Measurements from ENCODE around the gene SYCP2L. TPM values are rescaled to one million over a fixed set of nuclear protein-coding genes. Genes with fewer than 3 reads are reported as not detected.

Gene SYCP2L
- total and polyA plus RNA-seq, 3 donors from 2014 or later = 5.4 to 8.7 (median 6.9) TPM

DNA sequence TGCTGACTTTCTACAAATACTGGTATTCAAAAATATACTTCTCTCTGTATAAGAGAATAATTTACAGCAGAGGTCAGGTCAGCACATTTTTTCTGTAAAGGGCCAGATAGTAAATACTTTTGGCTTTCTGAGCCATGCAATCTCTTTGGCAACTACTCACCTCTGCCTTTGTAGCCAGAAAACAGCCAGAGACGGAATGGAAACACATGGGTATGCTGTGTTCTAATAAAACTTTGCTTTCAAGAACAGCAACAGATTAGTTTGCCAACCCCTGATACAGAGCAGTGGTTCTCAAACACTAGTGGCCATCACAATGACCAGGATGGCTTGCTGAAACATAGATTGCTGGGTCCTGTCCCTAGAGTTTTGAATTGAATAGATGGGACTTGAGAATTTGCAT, 46.3 kb downstream of the SYCP2L start:
- no peaks in the 10 kb centered on the region for H3K9me3 ChIP-seq
- H3K4me3 ChIP-seq = no peak overlapping the region
- no peaks in the 10 kb centered on the region for H3K36me3 ChIP-seq (ENCODE audit: low read depth, missing control alignments)
- H3K27me3 ChIP-seq = no peaks in the 10 kb centered on the region
- DNase-seq = no peak
- H3K27ac ChIP-seq = no peak overlapping the region
- WGBS, 2 donors = 47 to 65% methylated on average over 1 of the region's 1 CpG
- no peaks in the 10 kb centered on the region for H3K4me1 ChIP-seq
- intact Hi-C loops (cut with DNase I; ENCODE audit: low total_unique reads) = no loop called here
- no peak for TF ChIP-seq POLR2A (IDR thresholded peaks at IDR 0.05)

DNA sequence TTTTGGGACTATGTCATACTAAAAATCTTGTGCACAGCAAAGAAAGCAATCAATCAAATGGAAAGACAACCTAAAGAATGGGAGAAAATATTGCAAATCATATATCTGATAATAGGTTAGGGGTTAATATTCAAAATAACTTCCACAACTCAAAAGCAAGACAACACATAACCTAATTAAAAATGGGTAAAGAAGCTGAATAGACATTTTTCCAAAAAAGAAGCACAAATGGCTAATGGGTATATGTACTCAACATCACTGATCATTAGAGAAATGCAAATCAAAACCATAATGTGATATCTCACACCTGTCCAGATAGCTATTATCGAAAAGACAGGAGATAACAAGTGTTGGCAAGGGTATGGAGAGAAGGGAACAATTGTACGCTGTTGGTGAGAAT, 53.0 kb downstream of the SYCP2L start:
- DNase-seq = no peak
- Histone ChIP-seq H3K4me1 (no peaks in the 10 kb centered on the region), H3K9me3 (no peaks in the 10 kb centered on the region), H3K27me3 (no peaks in the 10 kb centered on the region), H3K4me3 (no peak overlapping the region), H3K27ac (no peak overlapping the region), H3K36me3 (ENCODE audit: low read depth, missing control alignments) (no peaks in the 10 kb centered on the region)
- TF ChIP-seq, protein P1, sequence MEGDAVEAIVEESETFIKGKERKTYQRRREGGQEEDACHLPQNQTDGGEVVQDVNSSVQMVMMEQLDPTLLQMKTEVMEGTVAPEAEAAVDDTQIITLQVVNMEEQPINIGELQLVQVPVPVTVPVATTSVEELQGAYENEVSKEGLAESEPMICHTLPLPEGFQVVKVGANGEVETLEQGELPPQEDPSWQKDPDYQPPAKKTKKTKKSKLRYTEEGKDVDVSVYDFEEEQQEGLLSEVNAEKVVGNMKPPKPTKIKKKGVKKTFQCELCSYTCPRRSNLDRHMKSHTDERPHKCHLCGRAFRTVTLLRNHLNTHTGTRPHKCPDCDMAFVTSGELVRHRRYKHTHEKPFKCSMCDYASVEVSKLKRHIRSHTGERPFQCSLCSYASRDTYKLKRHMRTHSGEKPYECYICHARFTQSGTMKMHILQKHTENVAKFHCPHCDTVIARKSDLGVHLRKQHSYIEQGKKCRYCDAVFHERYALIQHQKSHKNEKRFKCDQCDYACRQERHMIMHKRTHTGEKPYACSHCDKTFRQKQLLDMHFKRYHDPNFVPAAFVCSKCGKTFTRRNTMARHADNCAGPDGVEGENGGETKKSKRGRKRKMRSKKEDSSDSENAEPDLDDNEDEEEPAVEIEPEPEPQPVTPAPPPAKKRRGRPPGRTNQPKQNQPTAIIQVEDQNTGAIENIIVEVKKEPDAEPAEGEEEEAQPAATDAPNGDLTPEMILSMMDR (IDR thresholded peaks at IDR 0.05) = no peak
- no peak for TF ChIP-seq POLR2A (IDR thresholded peaks at IDR 0.05)
- intact Hi-C loops (cut with DNase I; ENCODE audit: low total_unique reads) = no loop called here
- 96 to 97% methylated on average over 2 of the region's 2 CpGs for WGBS, 2 donors

DNA sequence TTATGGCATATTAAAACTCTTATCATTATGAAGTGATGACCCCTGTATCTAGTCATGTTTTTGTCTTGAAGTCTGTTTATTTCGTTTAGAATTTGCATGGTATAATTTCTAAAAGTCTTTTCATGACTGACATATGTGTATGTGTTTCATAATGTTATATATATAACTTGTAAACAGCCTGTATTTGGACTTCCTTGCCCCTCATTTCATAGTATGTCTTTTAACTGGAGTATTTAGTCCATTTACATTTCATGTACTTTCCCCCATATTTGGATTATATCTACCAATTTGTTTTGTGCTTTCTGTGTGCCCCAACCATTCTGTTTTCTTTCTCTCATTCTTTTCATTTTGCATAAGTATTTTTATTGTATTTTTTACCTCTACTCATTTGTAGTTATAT, 59.0 kb downstream of the SYCP2L start:
- Histone ChIP-seq H3K27ac (no peak overlapping the region), H3K27me3 (no peaks in the 10 kb centered on the region), H3K9me3 (no peaks in the 10 kb centered on the region), H3K4me3 (no peak overlapping the region), H3K4me1 (no peaks in the 10 kb centered on the region), H3K36me3 (ENCODE audit: low read depth, missing control alignments) (no peaks in the 10 kb centered on the region)
- intact Hi-C loops (cut with DNase I; ENCODE audit: low total_unique reads) = no loop called here
- DNase-seq = no peak
- TF ChIP-seq, protein P1 (IDR thresholded peaks at IDR 0.05) = no peak
- no peak for TF ChIP-seq POLR2A (IDR thresholded peaks at IDR 0.05)
- 86 to 91% methylated on average over 1 of the region's 1 CpG for WGBS, 2 donors

DNA sequence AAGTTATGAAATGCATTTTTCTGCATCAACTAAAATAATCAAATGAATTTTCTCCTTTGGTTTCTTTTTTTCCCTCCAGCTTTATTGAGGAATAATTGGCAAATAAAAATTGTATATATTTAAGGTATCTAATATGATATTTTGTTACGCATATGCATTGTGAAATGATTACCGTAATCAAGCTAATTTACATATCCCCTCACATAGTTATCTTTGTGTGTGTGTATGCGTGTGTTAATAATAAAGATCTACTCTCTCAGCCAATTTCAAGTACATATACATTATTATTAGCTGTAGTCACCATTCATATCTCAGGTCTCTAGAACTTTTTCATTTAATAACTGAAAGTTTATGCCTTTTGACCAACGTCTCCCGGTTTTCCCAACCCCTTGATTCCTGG, 61.1 kb downstream of the SYCP2L start:
- 96% methylated on average over 5 of the region's 5 CpGs for WGBS, 2 donors
- Histone ChIP-seq H3K27me3 (no peaks in the 10 kb centered on the region), H3K4me1 (no peaks in the 10 kb centered on the region), H3K36me3 (ENCODE audit: low read depth, missing control alignments) (no peaks in the 10 kb centered on the region), H3K9me3 (no peaks in the 10 kb centered on the region), H3K4me3 (no peak overlapping the region), H3K27ac (no peak overlapping the region)
- intact Hi-C loops (cut with DNase I; ENCODE audit: low total_unique reads) = no loop called here
- TF ChIP-seq POLR2A (IDR thresholded peaks at IDR 0.05) = no peak
- TF ChIP-seq, protein P1 (IDR thresholded peaks at IDR 0.05) = no peak
- no peak for DNase-seq

DNA sequence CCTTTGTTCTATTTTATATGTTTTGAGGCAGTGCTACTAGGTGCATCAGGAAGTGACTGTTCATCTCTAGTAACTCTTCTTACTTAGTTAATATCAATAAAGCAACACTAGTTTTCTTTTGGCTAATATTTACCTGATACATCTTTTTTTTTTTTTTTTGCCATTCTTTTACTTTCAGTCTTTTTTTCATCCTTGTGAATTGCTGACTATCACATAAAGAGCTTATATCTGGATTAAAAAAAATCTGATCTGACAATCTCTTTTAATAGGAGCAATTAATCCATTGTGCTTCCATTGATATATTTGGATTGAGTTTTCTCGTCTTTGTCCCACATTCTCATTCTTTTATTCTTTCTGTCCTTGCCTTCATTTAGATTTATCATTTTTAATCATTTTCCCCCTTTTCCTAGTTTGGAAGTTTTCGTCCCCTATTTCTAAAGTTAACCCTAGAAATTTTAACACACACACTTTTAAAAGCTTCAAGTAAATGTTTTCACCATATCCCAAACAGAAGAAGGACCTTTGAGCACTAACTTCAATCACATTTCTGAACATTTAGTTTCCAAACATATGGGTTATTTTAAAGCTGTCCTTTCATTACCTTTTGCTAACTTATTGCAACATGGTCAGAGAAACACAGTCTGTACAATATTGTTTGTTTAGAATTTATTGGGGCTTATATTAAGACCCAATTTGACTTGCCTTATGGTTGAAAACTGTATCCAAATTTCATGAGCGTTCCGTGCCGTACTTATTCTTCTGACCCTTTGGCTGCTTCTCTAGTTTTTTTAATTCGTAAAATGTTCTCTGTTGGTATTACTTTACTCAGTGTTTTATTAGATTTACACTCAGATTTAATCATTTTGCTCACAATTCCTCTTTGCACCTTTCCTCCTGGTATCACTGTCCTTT, 63.0 kb downstream of the SYCP2L start:
- intact Hi-C loops (cut with DNase I; ENCODE audit: low total_unique reads) = loop anchor here (10.0 kb wide), 1 partner anchor 115 kb away; no protein-coding TSS in a partner anchor
- no peak for TF ChIP-seq POLR2A (IDR thresholded peaks at IDR 0.05)
- TF ChIP-seq, protein P1 (IDR thresholded peaks at IDR 0.05) = no peak
- Histone ChIP-seq H3K27me3 (no peaks in the 10 kb centered on the region), H3K4me1 (no peaks in the 10 kb centered on the region), H3K4me3 (no peak overlapping the region), H3K9me3 (no peaks in the 10 kb centered on the region), H3K27ac (no peak overlapping the region), H3K36me3 (ENCODE audit: low read depth, missing control alignments) (no peaks in the 10 kb centered on the region)
- DNase-seq = no peak
- WGBS, 2 donors = 93 to 94% methylated on average over 6 of the region's 6 CpGs

All from testis (tissue), 3 donors.